GM23248 (cell line): ENCODE results near the gene RAI1.

Experiments used
- EZH2 ChIP-seq: fragments of 200-600 bp; sonication (generic); IDR thresholded peaks from 2 replicates; pipeline ENCODE4 v1.6.1; 2018; ENCODE audit warnings: antibody characterized with exemption, mild to moderate bottlenecking; ENCODE audit not compliant: insufficient read depth, poor library complexity, severe bottlenecking
- EZH2phosphoT487 ChIP-seq: fragments of 200-600 bp; sonication (generic); IDR thresholded peaks from 2 replicates; pipeline ENCODE4 v1.6.1; 2018; ENCODE audit warnings: antibody characterized with exemption, moderate library complexity, mild to moderate bottlenecking, low read depth; ENCODE audit not compliant: insufficient read depth

- TF ChIP-seq EZH2phosphoT487 (no peak), EZH2 (no peak)
These were observed 170.1 kb downstream of the RAI1 start for GRCh38 chr17:17851103-17852002.
